NCI-H2196 treated with DMSO at 0.1 percent for 48 hours (cell line): ENCODE results near the gene CEBPE.
"Not testable (repeated sequence)": the region's sequence is repeated elsewhere in the genome, so short reads cannot be mapped to it uniquely, and the experiment has no call there.

Source experiments
- DNase-seq: peaks from one replicate; lab custom pipeline; 2025; ENCODE audit not compliant: unreplicated experiment; lab: John Stamatoyannopoulos, UW

CEBPE gene

GRCh38 chr14:23123419-23123818 lies 4.4 kb upstream of the CEBPE start:
- DNase-seq, result no peak

DNA sequence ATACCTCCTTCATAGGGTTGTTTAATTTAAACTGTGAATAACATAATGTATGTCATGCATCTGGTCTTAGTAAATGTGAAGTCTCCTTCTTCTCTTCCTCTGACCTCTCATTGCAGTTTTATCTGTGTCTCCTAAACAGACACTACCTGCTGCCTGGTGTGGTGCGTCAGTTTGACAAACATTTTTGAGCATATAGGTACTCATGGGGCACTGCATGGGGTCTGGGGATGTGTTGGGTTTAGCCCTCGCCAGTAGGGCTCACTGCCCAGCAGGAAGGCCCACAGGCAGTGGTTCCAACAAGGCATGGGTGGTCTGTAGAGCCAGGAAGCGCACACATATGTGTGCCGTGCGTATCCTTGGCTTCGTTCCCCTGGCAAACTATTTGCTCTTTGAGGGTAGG lies 3.0 kb upstream of the CEBPE start:
- DNase-seq, result no peak

GRCh38 chr14:23121361-23121771 lies 2.3 kb upstream of the CEBPE start:
- DNase-seq, result no peak

DNA sequence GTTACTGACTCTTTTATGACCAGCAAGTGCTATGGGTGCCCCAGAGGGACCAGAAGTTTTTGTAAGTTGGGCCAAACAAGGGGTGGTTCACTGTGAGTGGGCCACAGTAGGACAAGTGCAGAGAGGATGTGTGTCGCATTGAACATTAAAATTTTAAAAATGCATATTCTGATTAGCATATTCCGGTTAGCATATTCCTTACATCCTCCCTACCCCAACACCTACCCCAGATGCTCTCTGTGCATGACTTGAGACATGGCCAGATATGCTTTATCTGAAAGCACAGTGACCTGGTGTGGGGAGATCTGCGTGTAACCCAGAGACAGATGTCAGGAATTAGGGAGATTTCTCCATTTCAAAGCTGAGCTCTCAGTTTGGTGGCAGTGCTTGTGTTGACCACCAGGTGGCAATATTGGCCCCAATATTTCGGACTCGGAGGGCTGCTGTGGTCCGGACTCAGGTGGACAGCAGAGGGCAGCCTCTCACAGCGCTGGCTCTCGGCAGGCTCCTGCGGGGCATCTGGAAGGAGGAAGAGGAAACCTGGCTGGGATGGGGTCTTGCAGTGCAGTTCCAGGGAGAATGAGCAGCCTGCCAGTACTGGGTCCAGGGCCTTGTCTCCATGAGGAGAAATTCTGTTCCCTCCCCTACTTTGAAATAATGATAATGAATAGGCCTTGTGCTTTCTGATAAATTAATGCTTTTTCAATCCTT lies 1.6 kb upstream of the CEBPE start:
- peak; percentile 78 for DNase-seq

GRCh38 chr14:23119363-23120327 lies 590 bp upstream of the CEBPE start:
- DNase-seq, result no peak

- DNase-seq, result no peak
Measured at GRCh38 chr14:23117371-23118020, 1.6 kb downstream of the CEBPE start.

DNA sequence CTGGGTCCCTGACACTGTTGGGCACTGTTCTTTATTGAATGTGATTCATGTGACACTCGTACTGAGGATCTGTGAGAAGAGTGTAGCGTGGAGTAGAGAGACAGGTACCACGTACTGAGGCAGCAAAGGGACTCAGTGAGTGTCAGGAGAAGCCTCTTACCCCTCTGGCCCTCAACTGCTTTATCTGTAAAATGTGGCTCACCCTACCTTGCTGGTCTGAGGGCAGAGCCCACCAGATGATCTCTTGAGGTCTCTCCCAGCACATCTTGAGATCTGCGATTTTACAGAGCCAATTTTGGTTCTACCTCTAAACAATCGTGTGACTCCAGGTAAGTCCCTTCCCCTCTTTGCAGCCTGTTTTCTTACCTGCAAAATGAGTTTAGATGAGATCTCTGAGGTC lies 3.1 kb downstream of the CEBPE start:
- no peak for DNase-seq

DNA sequence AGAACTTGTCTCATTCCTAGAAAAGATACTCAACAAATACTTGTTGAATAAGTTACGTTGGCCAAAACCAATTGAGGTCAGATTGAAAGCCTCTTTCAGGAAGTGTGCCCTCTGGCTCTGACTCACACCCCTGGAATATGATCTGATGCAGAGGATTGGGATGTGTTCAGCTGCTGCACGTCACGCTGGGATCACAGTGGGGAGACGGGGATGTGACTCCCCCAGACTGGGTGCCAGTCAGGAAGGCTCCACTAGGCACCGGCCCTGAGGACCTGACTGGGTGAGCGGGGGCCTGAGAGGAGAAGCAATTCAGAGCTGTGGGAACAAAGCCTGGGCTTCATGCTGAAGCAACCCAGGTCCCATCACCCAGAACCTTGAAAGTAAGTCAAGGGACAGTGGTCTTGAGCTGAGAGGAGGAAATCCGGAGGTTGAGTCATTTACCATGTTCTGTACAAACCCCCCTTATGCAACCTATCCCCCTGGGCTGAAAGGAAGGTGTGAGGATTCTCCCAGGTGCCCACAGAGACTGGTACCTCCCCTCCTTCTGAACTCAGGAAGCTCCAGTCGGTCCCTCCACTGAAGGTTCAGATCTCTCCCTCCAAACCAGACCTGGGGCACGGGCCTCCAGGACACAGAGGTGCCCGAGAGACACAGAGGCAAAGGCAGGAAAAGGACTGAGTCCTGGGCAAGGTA lies 3.9 kb downstream of the CEBPE start:
- no peak for DNase-seq

DNA sequence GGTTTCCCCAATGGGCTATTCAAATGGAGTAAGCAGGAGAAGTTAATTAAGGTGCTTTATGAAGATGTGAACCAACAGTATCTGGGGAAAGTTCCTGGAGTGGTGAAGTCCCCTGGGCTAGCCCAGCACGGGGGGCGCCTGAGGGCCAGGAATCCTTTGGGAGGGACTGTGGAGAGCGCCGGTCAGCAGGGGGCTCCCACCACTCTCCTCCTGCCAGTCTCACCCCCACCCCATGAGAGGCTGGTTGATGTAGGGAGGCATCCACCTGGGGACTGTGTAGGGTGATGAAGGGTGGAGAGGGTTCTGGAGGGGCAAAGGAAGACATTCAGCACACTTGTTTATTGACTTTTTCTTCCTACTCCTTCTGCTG lies 4.4 kb downstream of the CEBPE start:
- no peak for DNase-seq

DNA sequence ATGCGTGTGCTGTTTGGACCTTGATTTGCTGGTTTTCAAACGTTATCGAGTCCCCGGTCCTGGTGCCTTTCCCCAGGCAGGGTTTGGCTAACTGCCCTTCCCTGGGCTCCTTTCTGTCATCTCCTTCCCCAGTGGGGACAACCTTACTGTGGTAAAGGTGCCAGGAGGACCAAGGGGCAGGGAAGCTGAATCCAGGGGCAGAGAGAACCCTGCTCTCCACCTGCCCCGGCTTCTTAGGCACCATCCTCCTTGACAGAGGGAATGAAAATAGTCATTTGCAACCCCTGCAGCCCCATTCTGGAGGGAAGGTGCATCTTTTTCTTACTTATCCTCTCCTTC lies 5.0 kb downstream of the CEBPE start:
- DNase-seq, result no peak

DNA sequence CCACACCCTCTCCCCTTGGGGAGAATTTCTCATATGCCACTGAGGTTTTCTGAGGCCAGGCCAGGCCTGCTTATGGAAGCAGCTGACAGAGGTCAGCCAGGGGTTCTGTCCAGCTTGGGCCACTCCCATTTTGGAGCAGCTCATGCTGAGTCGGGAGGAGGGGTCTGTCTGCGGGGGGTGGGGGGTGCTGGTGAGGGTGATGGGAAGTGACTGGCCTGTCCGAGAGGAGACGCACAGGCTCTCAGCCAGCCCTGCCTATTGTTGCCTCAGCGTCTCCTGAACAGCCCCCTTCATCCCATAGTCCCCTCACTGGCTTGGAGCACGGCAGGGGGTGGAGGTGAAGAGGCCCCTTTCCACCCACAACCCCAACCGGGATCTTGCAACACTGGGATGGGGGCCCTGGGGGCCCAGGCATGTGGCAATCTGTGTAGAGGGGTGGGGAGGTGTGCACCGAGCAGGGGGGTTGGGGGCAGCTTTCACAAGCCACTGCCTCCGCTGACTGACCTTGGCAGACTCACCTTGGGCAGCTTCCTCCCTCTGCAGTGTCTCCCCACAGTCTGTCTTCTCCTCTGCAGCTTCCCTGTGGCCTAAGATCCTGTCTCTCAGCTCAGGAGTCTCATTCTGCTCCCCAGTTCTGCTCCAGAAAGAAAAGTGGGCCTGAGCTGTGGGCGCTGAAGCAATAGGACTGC lies 5.5 kb downstream of the CEBPE start:
- no peak for DNase-seq

DNA sequence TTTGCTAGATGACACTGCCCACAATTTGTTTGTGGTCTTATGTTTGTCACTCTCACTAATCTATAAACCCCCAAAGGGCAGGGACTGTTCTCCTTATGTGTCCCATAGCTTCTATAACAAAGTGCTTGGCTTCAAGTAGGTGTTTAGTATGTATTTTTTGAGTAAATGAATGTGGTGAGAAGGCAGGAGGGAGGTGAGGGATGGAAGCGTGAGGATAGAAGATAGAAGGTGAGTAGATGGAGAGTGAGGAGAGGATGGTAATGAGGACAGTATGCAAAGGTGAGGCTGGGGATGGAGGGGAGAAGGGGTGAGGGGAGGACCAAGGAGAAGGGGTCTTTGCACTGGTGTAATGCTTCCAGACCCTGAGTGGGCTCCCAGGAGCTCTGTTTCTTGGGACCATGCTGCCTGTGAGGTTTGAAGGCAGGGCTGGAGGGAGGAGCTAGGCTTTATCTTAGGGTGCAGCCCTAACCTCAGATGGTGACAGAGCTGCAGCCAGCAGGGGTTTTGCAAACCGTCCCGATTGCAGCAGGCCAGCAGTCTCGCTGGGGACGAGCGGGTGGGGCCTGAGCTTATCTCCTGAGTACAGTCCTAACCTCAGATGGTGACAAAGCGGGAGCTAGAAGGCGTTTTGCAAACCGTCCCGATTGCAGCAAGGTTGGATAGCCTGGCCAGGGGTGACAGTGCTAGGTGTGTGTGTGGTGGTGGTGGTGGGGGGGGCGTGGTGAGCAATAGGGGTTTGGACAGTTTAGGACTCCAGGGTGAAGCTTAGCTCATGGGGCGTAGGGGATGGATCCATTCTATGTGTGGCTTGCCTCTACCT lies 6.5 kb downstream of the CEBPE start:
- DNase-seq, result no peak

GRCh38 chr14:23110579-23111365 lies 8.3 kb downstream of the CEBPE start:
- no peak for DNase-seq

DNA sequence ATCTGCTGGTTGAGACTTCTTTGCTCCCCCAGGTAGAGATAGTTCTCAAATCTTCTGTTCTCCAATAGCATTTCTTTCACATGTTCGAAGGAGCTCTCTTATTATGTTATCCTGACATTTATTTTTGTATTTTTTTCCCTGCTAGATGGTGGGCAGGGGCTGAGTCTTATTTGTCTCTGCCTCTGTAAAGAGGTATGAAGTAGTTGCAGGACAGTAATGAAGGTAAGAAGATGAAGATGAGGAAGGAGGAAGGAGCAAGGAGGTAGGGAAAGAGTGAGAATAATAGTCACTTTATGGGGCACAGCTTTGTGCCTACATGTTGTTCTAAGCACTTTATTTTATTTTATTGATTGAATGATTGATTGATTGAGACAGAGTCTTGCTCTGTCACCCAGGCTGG lies 9.3 kb downstream of the CEBPE start:
- DNase-seq, result no peak

GRCh38 chr14:23108169-23108568 lies 10.9 kb downstream of the CEBPE start:
- DNase-seq, result not testable (repeated sequence)

- not testable (repeated sequence) for DNase-seq
Measured at GRCh38 chr14:23107620-23108019, 11.4 kb downstream of the CEBPE start.

GRCh38 chr14:23106747-23107045 lies 12.4 kb downstream of the CEBPE start:
- no peak for DNase-seq

DNA sequence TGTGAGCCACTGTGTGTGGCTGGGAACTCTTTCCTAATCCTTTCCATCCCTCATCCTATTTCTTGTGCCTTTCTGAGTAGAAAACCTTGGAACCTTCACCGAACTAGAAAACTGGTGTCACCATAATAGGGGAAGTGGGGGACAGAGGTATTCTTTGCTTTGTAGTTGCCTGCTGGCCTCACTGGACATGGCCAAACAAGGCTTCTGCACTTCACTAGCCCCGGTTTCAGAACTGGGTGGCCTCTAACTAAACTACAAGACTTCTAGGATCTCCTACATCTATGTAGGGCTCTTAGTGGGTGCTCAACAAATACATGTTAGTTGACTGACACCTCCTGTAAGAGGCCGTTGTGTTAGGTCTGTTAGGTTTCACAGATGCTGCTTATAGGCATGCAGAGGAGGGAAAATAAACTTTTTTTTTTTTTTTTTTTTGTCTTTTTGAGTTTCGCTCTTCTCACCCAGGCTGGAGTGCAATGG lies 13.7 kb downstream of the CEBPE start:
- DNase-seq, result no peak
